Measurements from ENCODE around the gene SCNN1A. TPM values are rescaled to one million over a fixed set of nuclear protein-coding genes. Genes with fewer than 3 reads are reported as not detected.

Gene SCNN1A
- total RNA-seq, 1 donor = 0.36 TPM

GRCh38 chr12:6382371-6382770, 7.0 kb upstream of the SCNN1A start:
- no peak overlapping the region for H3K4me3 ChIP-seq (ENCODE audit: insufficient read depth, low read length)
- peaks cover 4% of the 10 kb centered on the region for H4K20me1 ChIP-seq (ENCODE audit: insufficient read depth, low read length)
- no peak overlapping the region for H2AFZ ChIP-seq (ENCODE audit: low read length)
- no peak for DNase-seq (ENCODE audit: insufficient read length, low spot score, missing footprints)
- peaks cover 36% of the 10 kb centered on the region for H3K79me2 ChIP-seq (ENCODE audit: insufficient read depth, low read length)
- no peak overlapping the region for H3K27ac ChIP-seq (ENCODE audit: low read depth, low read length)
- H3K4me2 ChIP-seq (ENCODE audit: insufficient read depth, low read length) = no peak overlapping the region
- H3K4me1 ChIP-seq (ENCODE audit: insufficient read depth, low read length) = peaks cover 30% of the 10 kb centered on the region
- no peaks in the 10 kb centered on the region for H3K27me3 ChIP-seq (ENCODE audit: insufficient read depth, low read length)
- TF ChIP-seq, protein P1, sequence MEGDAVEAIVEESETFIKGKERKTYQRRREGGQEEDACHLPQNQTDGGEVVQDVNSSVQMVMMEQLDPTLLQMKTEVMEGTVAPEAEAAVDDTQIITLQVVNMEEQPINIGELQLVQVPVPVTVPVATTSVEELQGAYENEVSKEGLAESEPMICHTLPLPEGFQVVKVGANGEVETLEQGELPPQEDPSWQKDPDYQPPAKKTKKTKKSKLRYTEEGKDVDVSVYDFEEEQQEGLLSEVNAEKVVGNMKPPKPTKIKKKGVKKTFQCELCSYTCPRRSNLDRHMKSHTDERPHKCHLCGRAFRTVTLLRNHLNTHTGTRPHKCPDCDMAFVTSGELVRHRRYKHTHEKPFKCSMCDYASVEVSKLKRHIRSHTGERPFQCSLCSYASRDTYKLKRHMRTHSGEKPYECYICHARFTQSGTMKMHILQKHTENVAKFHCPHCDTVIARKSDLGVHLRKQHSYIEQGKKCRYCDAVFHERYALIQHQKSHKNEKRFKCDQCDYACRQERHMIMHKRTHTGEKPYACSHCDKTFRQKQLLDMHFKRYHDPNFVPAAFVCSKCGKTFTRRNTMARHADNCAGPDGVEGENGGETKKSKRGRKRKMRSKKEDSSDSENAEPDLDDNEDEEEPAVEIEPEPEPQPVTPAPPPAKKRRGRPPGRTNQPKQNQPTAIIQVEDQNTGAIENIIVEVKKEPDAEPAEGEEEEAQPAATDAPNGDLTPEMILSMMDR (IDR thresholded peaks at IDR 0.05; ENCODE audit: extremely low read depth, low read depth, low read length) = no peak
- peaks cover 20% of the 10 kb centered on the region for H3K36me3 ChIP-seq (ENCODE audit: insufficient read depth, low read length)
- no peaks in the 10 kb centered on the region for H3K9me3 ChIP-seq (ENCODE audit: low read depth, low read length)

DNA sequence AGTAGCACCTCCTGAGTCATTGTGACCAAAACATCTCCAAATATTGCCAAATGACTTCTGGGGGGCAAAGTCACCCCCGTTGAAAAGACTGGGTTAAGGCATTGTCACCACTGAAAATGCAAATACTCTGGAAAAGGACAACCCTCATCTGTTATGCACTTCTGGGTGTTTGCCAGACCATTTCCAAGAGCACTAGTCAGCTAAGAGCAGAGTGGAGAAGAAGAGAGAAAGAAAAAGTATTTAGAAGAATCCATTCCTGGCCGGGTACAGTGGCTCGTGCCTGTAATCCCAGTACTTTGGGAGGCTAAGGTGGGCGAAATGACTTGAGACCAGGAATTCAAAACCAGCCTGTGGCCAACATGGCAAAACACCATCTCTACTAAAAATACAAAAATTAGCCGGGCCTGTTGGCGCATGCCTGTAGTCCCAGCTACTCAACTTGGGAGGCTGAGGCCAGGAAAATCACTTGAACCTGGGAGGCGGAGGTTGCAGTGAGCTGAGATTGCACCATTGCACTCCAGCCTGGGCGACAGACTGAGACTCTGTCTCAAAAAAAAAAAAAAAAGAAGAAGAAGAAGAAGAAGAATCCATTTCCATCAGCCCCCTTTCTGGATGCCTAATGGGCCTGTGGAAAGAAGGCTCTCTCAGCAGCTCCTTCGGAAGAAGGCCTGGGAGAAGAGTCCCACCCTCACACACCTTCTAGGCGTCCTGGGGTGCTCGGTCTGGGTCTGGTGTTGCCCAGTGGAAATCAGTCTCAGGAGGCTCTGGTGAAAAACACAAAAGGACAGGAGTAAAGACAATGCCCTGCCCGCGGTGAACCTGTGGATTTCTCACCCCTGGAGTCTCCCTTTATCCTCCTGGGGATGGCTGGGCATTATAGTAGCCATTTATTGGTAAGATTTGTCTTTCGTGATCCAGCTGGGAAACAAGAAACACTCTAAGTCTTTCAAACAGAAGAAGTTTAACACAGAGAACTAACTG, 5.1 kb upstream of the SCNN1A start:
- Histone ChIP-seq H3K79me2 (ENCODE audit: insufficient read depth, low read length) (peaks cover 21% of the 10 kb centered on the region), H3K36me3 (ENCODE audit: insufficient read depth, low read length) (peaks cover 4% of the 10 kb centered on the region), H3K27ac (ENCODE audit: low read depth, low read length) (no peak overlapping the region), H2AFZ (ENCODE audit: low read length) (no peak overlapping the region), H3K4me1 (ENCODE audit: insufficient read depth, low read length) (peaks cover 40% of the 10 kb centered on the region), H3K9me3 (ENCODE audit: low read depth, low read length) (no peaks in the 10 kb centered on the region), H3K4me3 (ENCODE audit: insufficient read depth, low read length) (no peak overlapping the region), H3K27me3 (ENCODE audit: insufficient read depth, low read length) (no peaks in the 10 kb centered on the region), H4K20me1 (ENCODE audit: insufficient read depth, low read length) (no peaks in the 10 kb centered on the region), H3K4me2 (ENCODE audit: insufficient read depth, low read length) (no peak overlapping the region)
- peak; percentile 60 for DNase-seq (ENCODE audit: insufficient read length, low spot score, missing footprints)
- TF ChIP-seq, protein P1 (IDR thresholded peaks at IDR 0.05; ENCODE audit: extremely low read depth, low read depth, low read length) = no peak

DNA sequence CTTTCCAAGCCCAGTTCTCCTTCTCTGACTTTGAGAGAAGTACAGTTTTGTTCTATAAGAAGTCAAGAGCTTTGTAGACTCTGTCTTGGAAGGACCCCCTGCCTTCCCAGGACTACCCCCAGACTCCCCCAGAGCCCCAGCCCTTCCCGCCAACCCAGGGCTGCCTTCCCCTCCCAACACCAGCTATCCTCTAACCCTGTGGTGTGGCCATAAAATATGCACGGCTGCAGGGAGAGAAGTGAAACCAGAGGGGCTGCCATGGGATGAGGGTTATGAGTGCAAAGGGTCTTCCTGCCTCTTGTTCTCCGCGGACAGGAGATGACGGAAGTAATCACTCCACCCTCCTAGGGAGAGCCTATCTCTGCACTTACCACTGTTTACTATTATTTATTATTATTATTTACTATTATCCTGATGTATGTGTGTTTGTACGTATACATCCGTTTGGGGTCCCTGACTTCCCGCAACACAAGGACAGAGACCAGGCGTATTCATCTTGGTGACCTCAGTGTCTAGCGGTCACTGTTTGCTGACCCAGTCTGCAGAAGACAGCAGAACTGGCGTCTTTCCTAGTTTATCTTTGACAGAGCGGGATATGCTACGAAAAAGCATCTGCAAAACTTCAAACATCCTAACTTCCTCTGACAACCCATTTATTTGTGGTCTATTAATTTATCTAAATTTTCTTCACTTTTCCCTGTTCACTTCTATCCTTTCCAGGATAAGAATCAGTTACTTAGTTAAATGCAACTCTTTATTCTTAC, 3.5 kb upstream of the SCNN1A start:
- H3K4me3 ChIP-seq (ENCODE audit: insufficient read depth, low read length) = no peak overlapping the region
- no peak for DNase-seq (ENCODE audit: insufficient read length, low spot score, missing footprints)
- H3K36me3 ChIP-seq (ENCODE audit: insufficient read depth, low read length) = no peaks in the 10 kb centered on the region
- H3K4me2 ChIP-seq (ENCODE audit: insufficient read depth, low read length) = no peak overlapping the region
- peaks cover 32% of the 10 kb centered on the region for H3K4me1 ChIP-seq (ENCODE audit: insufficient read depth, low read length)
- no peak overlapping the region for H2AFZ ChIP-seq (ENCODE audit: low read length)
- TF ChIP-seq, protein P1 (IDR thresholded peaks at IDR 0.05; ENCODE audit: extremely low read depth, low read depth, low read length) = no peak
- peaks cover 6% of the 10 kb centered on the region for H3K79me2 ChIP-seq (ENCODE audit: insufficient read depth, low read length)
- H4K20me1 ChIP-seq (ENCODE audit: insufficient read depth, low read length) = no peaks in the 10 kb centered on the region
- no peaks in the 10 kb centered on the region for H3K9me3 ChIP-seq (ENCODE audit: low read depth, low read length)
- H3K27ac ChIP-seq (ENCODE audit: low read depth, low read length) = no peak overlapping the region
- no peaks in the 10 kb centered on the region for H3K27me3 ChIP-seq (ENCODE audit: insufficient read depth, low read length)

DNA sequence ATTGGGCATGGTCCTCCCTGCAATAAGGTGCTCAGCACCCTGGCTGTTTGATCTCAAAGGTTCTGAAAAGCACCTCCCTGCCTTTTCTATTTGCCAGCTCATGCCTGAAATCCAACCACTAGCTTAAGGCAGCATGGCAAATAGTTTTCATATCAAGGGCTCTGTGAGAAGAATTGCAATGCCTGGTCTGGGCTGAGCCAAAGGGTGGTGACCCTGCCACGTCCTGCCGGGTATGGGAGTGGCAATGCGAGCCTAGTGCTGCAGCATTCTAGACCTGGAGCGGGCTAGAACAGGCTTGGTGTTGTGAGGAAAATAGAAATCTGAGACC, 2.3 kb upstream of the SCNN1A start:
- Histone ChIP-seq H3K79me2 (ENCODE audit: insufficient read depth, low read length) (no peaks in the 10 kb centered on the region), H4K20me1 (ENCODE audit: insufficient read depth, low read length) (no peaks in the 10 kb centered on the region), H3K36me3 (ENCODE audit: insufficient read depth, low read length) (no peaks in the 10 kb centered on the region), H3K4me2 (ENCODE audit: insufficient read depth, low read length) (no peak overlapping the region), H3K27ac (ENCODE audit: low read depth, low read length) (no peak overlapping the region), H3K4me1 (ENCODE audit: insufficient read depth, low read length) (peaks cover 27% of the 10 kb centered on the region), H3K9me3 (ENCODE audit: low read depth, low read length) (no peaks in the 10 kb centered on the region), H3K4me3 (ENCODE audit: insufficient read depth, low read length) (no peak overlapping the region), H2AFZ (ENCODE audit: low read length) (peak overlapping the region; percentile 81), H3K27me3 (ENCODE audit: insufficient read depth, low read length) (no peaks in the 10 kb centered on the region)
- DNase-seq (ENCODE audit: insufficient read length, low spot score, missing footprints) = peak; percentile 36
- TF ChIP-seq, protein P1 (IDR thresholded peaks at IDR 0.05; ENCODE audit: extremely low read depth, low read depth, low read length) = no peak

All from osteoblast (primary cell).